Measurements from ENCODE around the gene SLC12A1. TPM values are rescaled to one million over a fixed set of nuclear protein-coding genes. Genes with fewer than 3 reads are reported as not detected.
"Not testable (repeated sequence)": the region's sequence is repeated elsewhere in the genome, so short reads cannot be mapped to it uniquely, and the experiment has no call there.

Gene SLC12A1
- polyA plus RNA-seq, 4 donors: 8.3 to 779 (median 420) TPM

GRCh38 chr15:48304398-48304797 lies 98.3 kb downstream of the SLC12A1 start:
- no peak for DNase-seq (ENCODE audit: low read depth in 4 of 4, low spot score in 3 of 4)

- DNase-seq (ENCODE audit: low read depth in 4 of 4, low spot score in 3 of 4): no peak
Observed at GRCh38 chr15:48306639-48307038, 100.5 kb downstream of the SLC12A1 start.

GRCh38 chr15:48307586-48307985 lies 101.5 kb downstream of the SLC12A1 start:
- no peak for DNase-seq (ENCODE audit: low read depth in 4 of 4, low spot score in 3 of 4)

DNA sequence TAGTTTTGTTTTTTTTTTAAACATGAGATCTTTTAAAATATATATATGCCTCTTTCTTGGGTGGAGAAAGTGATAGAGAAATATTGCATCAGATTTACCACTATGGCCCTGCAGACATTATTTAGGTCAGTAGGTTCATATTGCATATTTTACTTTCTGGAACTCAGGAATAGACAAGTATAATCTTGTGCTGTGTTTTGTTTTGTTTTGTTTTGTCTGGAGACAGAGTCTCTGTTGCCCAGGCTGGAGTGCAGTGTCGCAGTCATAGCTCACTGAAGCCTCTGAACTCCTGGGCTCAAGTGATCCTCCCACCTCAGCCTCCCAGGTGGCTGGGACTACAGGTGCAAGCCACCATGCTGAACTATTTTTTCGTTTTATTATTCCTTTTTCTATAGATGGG lies 103.6 kb downstream of the SLC12A1 start:
- DNase-seq (ENCODE audit: low read depth in 4 of 4, low spot score in 3 of 4): no peak

- DNase-seq (ENCODE audit: low read depth in 4 of 4, low spot score in 3 of 4): no peak
Observed at GRCh38 chr15:48313216-48313615, 107.1 kb downstream of the SLC12A1 start.

DNA sequence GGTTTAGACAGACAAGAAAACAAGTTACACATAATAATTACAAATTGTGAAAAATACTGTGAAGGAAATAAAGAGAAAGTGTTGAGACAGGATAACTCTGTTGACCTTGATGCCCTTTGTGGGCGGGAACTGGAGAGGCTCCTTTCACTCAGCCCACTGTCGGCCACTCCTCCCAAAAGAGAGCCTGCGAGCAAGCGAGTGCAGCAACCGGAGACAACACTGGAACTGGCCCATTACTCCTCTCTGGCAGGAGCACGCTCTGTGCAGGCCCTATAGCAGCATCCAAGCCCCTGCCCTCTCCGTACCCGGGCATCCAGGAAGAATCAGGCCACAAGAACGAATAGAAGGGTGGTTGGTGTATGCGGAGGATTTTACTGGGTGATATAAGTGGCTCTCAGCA lies 108.9 kb downstream of the SLC12A1 start:
- no peak for DNase-seq (ENCODE audit: low read depth in 4 of 4, low spot score in 3 of 4)

GRCh38 chr15:48317221-48317620 lies 111.1 kb downstream of the SLC12A1 start:
- DNase-seq (ENCODE audit: low read depth in 4 of 4, low spot score in 3 of 4): no peak

- no peak for DNase-seq (ENCODE audit: low read depth in 4 of 4, low spot score in 3 of 4)
Observed at GRCh38 chr15:48318131-48318530, 112.0 kb downstream of the SLC12A1 start.

DNA sequence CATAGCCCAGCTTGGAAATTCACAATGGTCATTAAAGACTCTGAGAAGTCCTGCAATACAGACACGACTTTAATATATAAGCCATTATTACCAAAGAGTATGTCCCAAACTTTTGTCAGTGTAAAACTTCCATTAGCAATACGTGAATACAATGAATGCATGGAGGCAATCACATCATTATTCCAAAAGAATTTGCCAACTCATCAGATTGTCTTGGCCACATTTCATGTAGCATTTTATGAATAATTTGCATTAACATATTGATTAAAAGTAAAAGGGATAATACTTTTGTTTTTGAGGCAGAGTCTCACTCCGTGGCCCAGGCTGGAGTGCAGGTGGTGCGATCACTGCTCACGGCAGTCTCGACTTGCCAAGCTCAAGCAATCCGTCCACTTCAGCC lies 117.2 kb downstream of the SLC12A1 start:
- no peak for DNase-seq (ENCODE audit: low read depth in 4 of 4, low spot score in 3 of 4)

DNA sequence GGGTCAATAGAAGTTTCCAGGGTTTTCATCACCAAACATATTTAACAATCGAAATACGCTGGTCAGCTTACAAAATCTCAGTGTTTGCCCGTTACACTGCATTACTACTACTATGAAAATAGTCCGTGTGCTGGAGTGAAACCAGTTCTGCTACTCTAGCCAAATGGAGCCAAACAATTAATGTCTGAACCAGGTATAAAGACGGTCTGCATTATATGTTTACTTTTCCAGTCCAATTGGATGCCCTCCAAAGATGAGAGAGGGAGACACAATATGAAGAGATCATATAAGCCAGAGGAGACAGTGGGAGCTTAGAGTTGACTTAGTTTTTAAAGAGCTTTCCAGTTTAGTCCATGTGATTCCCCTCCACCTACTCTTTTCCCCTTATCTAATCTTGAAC lies 118.8 kb downstream of the SLC12A1 start:
- DNase-seq (ENCODE audit: low read depth in 4 of 4, low spot score in 3 of 4): no peak

DNA sequence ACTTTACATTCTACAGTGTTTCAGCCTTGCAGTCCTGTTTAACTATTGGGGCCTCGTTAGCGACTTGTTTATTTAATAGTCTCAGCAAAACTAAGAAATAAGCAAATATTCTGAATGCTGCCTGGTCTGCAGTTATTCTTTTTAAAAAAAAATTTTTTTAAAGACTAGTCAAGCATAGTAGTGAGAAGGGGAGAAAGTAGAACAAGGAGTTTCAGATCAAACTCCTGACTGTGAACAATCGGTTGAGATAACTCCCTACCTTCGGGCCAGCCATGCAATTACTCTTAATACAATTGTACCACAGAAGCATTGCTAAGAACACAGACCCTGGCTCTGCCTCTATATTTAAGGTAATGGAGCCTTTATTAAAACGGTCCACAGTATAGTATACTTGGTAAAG lies 119.3 kb downstream of the SLC12A1 start:
- no peak for DNase-seq (ENCODE audit: low read depth in 4 of 4, low spot score in 3 of 4)

DNA sequence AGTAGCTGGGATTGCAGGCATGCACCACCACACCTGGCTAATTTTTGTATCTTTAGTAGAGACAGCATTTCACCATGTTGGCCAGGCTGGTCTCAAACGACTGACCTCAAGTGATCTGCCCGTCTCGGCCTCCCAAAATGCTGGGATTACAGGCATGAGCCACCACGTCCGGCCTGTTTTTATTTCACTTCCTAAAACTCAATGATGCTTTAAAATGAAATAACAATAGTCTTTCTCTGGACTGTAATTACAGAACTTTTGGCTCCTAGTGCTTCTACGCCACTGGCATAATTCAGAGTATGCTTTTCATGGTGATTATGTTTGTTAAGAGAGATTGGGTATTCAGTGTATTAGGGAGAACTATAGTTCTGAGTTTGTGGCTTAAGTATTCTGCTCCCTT lies 120.1 kb downstream of the SLC12A1 start:
- not testable (repeated sequence) for DNase-seq (ENCODE audit: low read depth in 4 of 4, low spot score in 3 of 4)

DNA sequence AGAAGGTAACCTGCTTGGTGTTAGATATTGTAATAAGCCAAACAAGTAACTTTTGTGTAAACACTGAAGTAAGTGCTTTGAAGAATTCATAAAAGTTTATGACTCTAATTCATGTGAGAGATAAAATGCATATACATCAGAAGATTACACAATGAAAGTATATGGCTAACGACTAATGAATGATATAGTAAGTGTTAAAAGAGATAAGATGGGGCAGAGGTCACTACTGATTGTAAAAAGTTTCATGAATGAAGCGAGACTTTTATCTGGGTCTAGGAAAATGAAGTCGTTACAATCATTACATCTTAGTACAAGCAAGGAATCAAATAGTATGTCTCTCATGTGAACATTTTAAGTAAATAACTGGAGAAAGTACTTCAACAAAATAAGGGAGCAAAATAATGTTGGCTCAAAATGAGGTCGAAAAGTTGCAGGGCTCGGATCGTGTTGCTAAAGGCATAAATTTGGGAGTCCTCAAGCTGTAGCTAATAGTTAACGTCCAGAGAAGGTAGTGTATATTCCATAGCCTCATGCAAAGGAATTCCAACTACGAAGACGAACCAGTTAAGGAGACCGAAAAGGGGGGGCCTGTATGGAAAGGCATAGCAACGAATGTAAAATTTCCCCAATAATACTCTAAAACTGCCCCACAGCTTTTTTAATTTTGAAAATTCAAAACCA lies 124.1 kb downstream of the SLC12A1 start:
- DNase-seq (ENCODE audit: low read depth in 4 of 4, low spot score in 3 of 4): no peak

- DNase-seq (ENCODE audit: low read depth in 4 of 4, low spot score in 3 of 4): peak; percentile 56 to 74 (median 64)
Observed at GRCh38 chr15:48330855-48331795, 125.0 kb downstream of the SLC12A1 start, which contains the start of gene DUT. Gene DUT (plus strand): TSS chr15:48331429. CDS start chr15:48331516, 87 bp downstream.

GRCh38 chr15:48331796-48332641 lies 125.9 kb downstream of the SLC12A1 start:
- peak in 3 of 4 donors; percentile 45 to 66 (median 54) for DNase-seq (ENCODE audit: low read depth in 4 of 4, low spot score in 3 of 4)

GRCh38 chr15:48332642-48333034 lies 126.5 kb downstream of the SLC12A1 start:
- no peak for DNase-seq (ENCODE audit: low read depth in 4 of 4, low spot score in 3 of 4)

GRCh38 chr15:48333540-48333939 lies 127.4 kb downstream of the SLC12A1 start:
- DNase-seq (ENCODE audit: low read depth in 4 of 4, low spot score in 3 of 4): no peak

- no peak for DNase-seq (ENCODE audit: low read depth in 4 of 4, low spot score in 3 of 4)
Observed at GRCh38 chr15:48334260-48334659, 128.2 kb downstream of the SLC12A1 start.

- no peak for DNase-seq (ENCODE audit: low read depth in 4 of 4, low spot score in 3 of 4)
Observed at GRCh38 chr15:48336940-48337339, 130.8 kb downstream of the SLC12A1 start.

- DNase-seq (ENCODE audit: low read depth in 4 of 4, low spot score in 3 of 4): no peak
Observed at GRCh38 chr15:48337607-48338006, 131.5 kb downstream of the SLC12A1 start.

DNA sequence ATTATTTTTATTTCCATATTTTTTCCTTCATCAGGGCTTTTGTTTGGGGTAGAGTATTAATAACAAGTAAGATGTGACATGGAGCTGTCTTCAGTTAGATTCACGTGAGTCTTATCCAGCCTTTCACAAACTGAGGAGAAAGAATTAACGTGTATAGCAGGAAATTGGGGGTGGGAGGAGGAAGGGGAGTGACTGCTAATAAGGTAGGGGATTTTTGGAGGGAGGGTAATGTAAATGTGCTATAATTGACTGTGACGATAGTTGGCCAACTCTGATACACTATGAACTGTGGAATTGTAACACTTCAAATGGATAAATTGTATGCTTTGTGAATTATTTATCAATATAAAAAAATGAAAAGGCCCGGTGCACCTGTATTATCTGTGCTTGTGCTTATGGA lies 134.0 kb downstream of the SLC12A1 start:
- no peak for DNase-seq (ENCODE audit: low read depth in 4 of 4, low spot score in 3 of 4)

Data from left renal pelvis (tissue), 4 donors.